Subcutaneous adipose tissue (tissue), 4 donors: ENCODE data around the gene VWA3B. TPM values are rescaled to one million over a fixed set of nuclear protein-coding genes. Genes with fewer than 3 reads are reported as not detected.

Experiments used
- CTCF ChIP-seq: fragments of 450-650 bp; IDR thresholded peaks from one replicate; pipeline ENCODE4 v1.5.1; 2016; ENCODE audit warnings: low read depth, mild to moderate bottlenecking, control low read depth, antibody characterized with exemption, moderate library complexity
- total RNA-seq, 4 donors: library from RNA; depleted of rRNA; stranded (reverse); fragments of >200 nt; gene quantifications; one replicate each; pipeline ENCODE4 v1.1.0, GENCODE V29; 2016

The VWA3B gene
- total RNA-seq, 4 donors from 2014 or later, result not detected

- TF ChIP-seq CTCF, result no peak
These were observed 55.3 kb downstream of the VWA3B start for GRCh38 chr2:98142106-98142791.

GRCh38 chr2:98145070-98145469 is 58.1 kb downstream of the VWA3B start:
- no peak for TF ChIP-seq CTCF

GRCh38 chr2:98148595-98149332 is 61.8 kb downstream of the VWA3B start:
- TF ChIP-seq CTCF, result no peak

GRCh38 chr2:98149333-98149697 is 62.3 kb downstream of the VWA3B start:
- no peak for TF ChIP-seq CTCF

DNA sequence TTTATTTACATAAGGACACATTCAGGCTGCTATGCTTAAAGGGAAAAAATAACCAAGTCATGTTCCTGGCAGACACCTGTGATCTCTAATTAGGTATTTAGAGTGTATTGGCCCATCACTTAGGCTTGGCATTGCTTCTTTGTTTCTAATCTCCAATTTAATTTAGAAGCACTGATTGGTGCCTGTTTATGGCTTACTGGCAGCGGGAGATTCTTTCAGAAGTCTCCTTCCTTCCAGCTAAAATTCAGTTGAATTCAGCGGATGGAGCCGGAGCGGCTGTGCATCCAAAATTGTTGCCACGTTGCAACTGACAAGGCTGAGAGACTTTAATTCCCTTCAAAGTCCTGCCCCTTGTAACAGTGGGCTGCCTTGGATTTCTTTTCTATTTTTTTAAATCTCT is 66.5 kb downstream of the VWA3B start:
- TF ChIP-seq CTCF, result no peak

DNA sequence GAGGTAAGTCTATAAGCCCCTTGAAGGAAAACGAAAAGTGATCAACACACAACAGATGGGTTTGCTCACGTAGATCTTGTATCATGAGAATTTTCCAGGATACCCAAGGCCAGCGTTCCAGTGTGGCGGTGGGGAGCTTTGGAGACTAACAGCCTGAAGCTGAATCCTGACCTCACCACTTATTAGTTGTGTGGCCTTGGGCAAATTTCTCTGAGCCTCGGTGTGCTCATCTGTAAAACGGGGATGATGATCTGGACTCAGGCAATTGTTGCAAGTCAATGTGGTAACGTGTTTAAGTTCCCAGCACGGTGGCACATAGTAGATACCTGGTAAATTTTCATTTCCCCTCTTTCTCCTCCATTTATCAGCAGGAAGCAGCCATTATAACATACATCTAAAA is 68.3 kb downstream of the VWA3B start:
- TF ChIP-seq CTCF, result no peak

- no peak for TF ChIP-seq CTCF
These were observed 68.7 kb downstream of the VWA3B start for GRCh38 chr2:98155716-98156115.
